NB4 (cell line): Measurements from ENCODE around the gene SMIM32.

Experiments
- DNase-seq: peaks from one replicate; pipeline ENCODE4 v3.0.0; 2010; ENCODE audit warnings: low read depth
- H3K4me3 ChIP-seq: one replicate; pipeline ENCODE4 v1.5.1; 2011; ENCODE audit warnings: mild to moderate bottlenecking, low read depth, low read length, moderate library complexity
- CTCF ChIP-seq: IDR thresholded peaks from one replicate; pipeline ENCODE4 v1.5.1; 2012; ENCODE audit warnings: low read depth, low read length
- MAX ChIP-seq: IDR thresholded peaks from 2 replicates; pipeline ENCODE4 v1.6.1; 2011; ENCODE audit warnings: low read depth, low read length
- MYC ChIP-seq: IDR thresholded peaks from 2 replicates; pipeline ENCODE4 v1.6.1; 2011; ENCODE audit warnings: low read depth, low read length
- POLR2A ChIP-seq: IDR thresholded peaks from 2 replicates; pipeline ENCODE4 v1.6.1; 2011; ENCODE audit warnings: mild to moderate bottlenecking; ENCODE audit not compliant: insufficient read length; ENCODE audit errors: extremely low read depth

The SMIM32 gene

GRCh38 chr5:136212252-136212721, 19.3 kb upstream of the SMIM32 start:
- DNase-seq: peak; percentile 44
- no peak overlapping the region for H3K4me3 ChIP-seq
- peak; percentile 93 for TF ChIP-seq CTCF
- no peak for TF ChIP-seq POLR2A
- no peak for TF ChIP-seq MYC
- TF ChIP-seq MAX: no peak

GRCh38 chr5:136211282-136212040, 18.5 kb upstream of the SMIM32 start:
- TF ChIP-seq MAX (no peak), CTCF (no peak), POLR2A (no peak), MYC (no peak)
- no peak overlapping the region for H3K4me3 ChIP-seq
- no peak for DNase-seq

- TF ChIP-seq MAX (no peak), CTCF (no peak), MYC (no peak), POLR2A (no peak)
- no peak for DNase-seq
Measured at GRCh38 chr5:136210259-136210658, 17.3 kb upstream of the SMIM32 start.

GRCh38 chr5:136209346-136209910, 16.5 kb upstream of the SMIM32 start:
- H3K4me3 ChIP-seq: no peak overlapping the region
- no peak for DNase-seq
- TF ChIP-seq MYC: no peak

More at GRCh38 chr5:136210259-136210658, 17.3 kb upstream of the SMIM32 start:
- H3K4me3 ChIP-seq: no peak overlapping the region

- no peak for TF ChIP-seq POLR2A
- TF ChIP-seq MAX: no peak
- no peak for TF ChIP-seq MYC
- TF ChIP-seq CTCF: no peak
- no peak overlapping the region for H3K4me3 ChIP-seq
- peak; percentile 35 for DNase-seq
Measured at GRCh38 chr5:136208916-136209315, 16.0 kb upstream of the SMIM32 start.

- TF ChIP-seq CTCF (no peak), MYC (no peak), POLR2A (no peak), MAX (no peak)
- DNase-seq: no peak
- no peak overlapping the region for H3K4me3 ChIP-seq
Measured at GRCh38 chr5:136207631-136208030, 14.7 kb upstream of the SMIM32 start.
